Measurements from ENCODE around the gene ADAMTSL1. TPM values are rescaled to one million over a fixed set of nuclear protein-coding genes. Genes with fewer than 3 reads are reported as not detected.

ADAMTSL1 gene
- total RNA-seq, 3 donors from 2014 or later: 3.6 to 7.5 (median 4.2) TPM

DNA sequence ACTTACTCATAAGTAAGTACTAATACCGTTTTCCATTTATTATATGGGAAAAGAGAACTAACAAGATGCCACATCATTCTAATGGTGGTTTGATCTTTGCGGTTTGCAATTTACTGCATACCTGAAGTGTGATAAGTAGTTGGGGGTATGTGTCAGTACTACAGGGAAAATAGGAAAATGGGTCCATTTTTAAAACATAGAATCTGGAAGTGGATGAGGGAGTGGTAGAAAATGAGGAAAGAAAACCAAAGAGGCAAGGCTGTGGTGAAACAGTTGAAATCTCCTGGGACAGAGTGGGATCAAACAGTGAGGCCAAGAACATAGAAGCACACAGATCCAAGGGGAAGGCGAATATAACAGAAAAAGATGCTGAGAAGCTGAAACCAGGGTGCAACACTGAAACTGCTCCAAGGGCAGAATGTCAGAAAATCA is 6.7 kb downstream of the ADAMTSL1 start:
- Histone ChIP-seq H3K4me1 (no peaks in the 10 kb centered on the region), H3K36me3 (no peaks in the 10 kb centered on the region), H3K27me3 (no peaks in the 10 kb centered on the region), H3K9me3 (no peaks in the 10 kb centered on the region), H3K4me3 (no peak overlapping the region), H3K27ac (no peak overlapping the region)
- intact Hi-C loops (cut with DNase I; ENCODE audit: low total_unique reads): no loop called here
- no peak for TF ChIP-seq POLR2A (IDR thresholded peaks at IDR 0.05)
- TF ChIP-seq, protein P1, sequence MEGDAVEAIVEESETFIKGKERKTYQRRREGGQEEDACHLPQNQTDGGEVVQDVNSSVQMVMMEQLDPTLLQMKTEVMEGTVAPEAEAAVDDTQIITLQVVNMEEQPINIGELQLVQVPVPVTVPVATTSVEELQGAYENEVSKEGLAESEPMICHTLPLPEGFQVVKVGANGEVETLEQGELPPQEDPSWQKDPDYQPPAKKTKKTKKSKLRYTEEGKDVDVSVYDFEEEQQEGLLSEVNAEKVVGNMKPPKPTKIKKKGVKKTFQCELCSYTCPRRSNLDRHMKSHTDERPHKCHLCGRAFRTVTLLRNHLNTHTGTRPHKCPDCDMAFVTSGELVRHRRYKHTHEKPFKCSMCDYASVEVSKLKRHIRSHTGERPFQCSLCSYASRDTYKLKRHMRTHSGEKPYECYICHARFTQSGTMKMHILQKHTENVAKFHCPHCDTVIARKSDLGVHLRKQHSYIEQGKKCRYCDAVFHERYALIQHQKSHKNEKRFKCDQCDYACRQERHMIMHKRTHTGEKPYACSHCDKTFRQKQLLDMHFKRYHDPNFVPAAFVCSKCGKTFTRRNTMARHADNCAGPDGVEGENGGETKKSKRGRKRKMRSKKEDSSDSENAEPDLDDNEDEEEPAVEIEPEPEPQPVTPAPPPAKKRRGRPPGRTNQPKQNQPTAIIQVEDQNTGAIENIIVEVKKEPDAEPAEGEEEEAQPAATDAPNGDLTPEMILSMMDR (IDR thresholded peaks at IDR 0.05): no peak
- TF ChIP-seq POLR2AphosphoS5 (IDR thresholded peaks at IDR 0.05): no peak
- DNase-seq (ENCODE audit: low spot score in 2 of 2): no peak

DNA sequence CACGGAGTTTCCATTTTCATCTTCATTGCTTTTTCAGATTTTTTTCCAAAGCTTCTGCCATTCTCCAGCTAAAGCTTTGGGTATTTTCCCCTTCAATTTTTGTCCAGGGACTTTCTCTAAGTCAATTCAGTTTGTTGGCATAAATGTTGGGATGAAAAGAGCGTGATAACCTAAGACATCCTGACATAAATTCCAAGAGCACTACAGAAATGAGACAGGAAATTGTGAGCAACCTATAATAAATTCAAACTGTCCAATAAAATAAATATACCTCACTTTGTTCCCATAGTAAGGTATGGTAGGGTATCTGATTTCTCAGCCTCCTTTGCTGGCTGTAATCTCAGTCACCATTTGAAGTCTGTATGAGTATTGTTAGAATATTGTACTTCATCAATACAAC is 8.4 kb downstream of the ADAMTSL1 start:
- TF ChIP-seq POLR2AphosphoS5 (IDR thresholded peaks at IDR 0.05) (no peak), POLR2A (IDR thresholded peaks at IDR 0.05) (no peak)
- TF ChIP-seq, protein P1 (IDR thresholded peaks at IDR 0.05): no peak
- DNase-seq (ENCODE audit: low spot score in 2 of 2): no peak
- no peaks in the 10 kb centered on the region for H3K4me1 ChIP-seq
- no peaks in the 10 kb centered on the region for H3K36me3 ChIP-seq
- no peaks in the 10 kb centered on the region for H3K27me3 ChIP-seq
- no peak overlapping the region for H3K4me3 ChIP-seq
- intact Hi-C loops (cut with DNase I; ENCODE audit: low total_unique reads): no loop called here
- H3K9me3 ChIP-seq: no peaks in the 10 kb centered on the region
- H3K27ac ChIP-seq: no peak overlapping the region

DNA sequence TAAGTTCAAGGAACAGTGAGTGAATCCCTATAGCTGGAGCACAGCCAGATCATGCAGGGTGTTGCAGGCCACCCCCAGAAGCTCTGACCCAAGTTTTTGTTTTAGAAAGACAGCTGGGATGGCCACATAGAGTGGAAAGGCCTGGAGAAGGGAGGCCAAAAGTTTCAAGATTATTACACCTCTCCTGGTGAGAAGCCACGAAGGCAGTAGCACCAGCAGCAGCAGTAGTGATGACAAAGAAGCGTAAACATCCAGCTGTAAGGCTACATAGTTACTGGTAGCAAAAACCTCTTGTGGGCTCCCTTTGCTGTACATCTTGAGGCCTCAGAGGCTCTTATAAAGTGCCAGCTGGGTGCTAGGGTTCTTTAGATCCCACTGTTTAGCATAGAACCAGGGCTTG is 11.8 kb downstream of the ADAMTSL1 start:
- Histone ChIP-seq H3K9me3 (no peaks in the 10 kb centered on the region), H3K36me3 (no peaks in the 10 kb centered on the region), H3K27ac (no peak overlapping the region), H3K4me1 (no peaks in the 10 kb centered on the region), H3K27me3 (no peaks in the 10 kb centered on the region), H3K4me3 (no peak overlapping the region)
- intact Hi-C loops (cut with DNase I; ENCODE audit: low total_unique reads): no loop called here
- no peak for DNase-seq (ENCODE audit: low spot score in 2 of 2)
- TF ChIP-seq POLR2AphosphoS5 (IDR thresholded peaks at IDR 0.05) (no peak), POLR2A (IDR thresholded peaks at IDR 0.05) (no peak)
- TF ChIP-seq, protein P1 (IDR thresholded peaks at IDR 0.05): no peak

DNA sequence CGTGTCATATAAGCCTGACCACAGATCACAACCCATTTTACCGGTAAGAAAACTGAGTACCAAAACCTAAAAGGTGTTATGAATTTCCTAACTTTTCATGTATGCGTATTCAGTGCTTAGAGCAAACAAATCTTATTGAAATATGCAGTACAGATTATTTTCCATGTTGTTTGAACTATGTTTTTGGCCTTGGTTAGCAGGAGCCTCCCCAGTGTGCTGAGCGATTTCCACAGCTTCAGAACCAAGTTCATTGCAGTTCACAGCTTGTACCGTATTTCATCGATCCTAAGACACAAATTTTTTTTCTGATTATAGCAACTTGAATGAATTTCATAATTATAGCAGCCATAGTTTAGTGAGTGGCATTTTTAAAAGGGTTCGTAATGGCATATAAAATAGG is 13.7 kb downstream of the ADAMTSL1 start:
- H3K4me3 ChIP-seq: no peak overlapping the region
- H3K9me3 ChIP-seq: no peaks in the 10 kb centered on the region
- intact Hi-C loops (cut with DNase I; ENCODE audit: low total_unique reads): no loop called here
- H3K36me3 ChIP-seq: no peaks in the 10 kb centered on the region
- TF ChIP-seq, protein P1 (IDR thresholded peaks at IDR 0.05): no peak
- TF ChIP-seq POLR2A (IDR thresholded peaks at IDR 0.05) (no peak), POLR2AphosphoS5 (IDR thresholded peaks at IDR 0.05) (no peak)
- no peaks in the 10 kb centered on the region for H3K4me1 ChIP-seq
- DNase-seq (ENCODE audit: low spot score in 2 of 2): no peak
- H3K27me3 ChIP-seq: no peaks in the 10 kb centered on the region
- no peak overlapping the region for H3K27ac ChIP-seq

DNA sequence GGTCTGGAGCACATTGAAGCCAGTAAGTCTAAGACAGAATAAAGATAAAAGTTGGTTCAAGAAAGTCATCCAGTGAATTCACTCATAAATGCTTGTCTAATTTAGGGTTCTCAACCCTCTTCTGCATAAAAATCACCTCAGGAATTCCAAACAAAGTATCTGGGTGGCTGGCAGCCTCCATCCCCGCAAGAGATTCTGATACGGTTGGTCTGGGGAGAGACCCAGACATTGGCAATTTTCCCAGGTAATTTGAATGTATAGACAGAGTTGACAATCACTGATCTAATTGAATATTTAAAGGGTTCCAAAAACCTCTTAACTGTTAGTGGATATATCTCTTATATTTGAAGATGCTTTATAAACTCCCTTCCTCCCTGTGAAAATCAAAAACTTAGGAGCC is 14.9 kb downstream of the ADAMTSL1 start:
- Histone ChIP-seq H3K4me1 (no peaks in the 10 kb centered on the region), H3K4me3 (no peak overlapping the region), H3K36me3 (no peaks in the 10 kb centered on the region), H3K27me3 (no peaks in the 10 kb centered on the region), H3K27ac (no peak overlapping the region), H3K9me3 (no peaks in the 10 kb centered on the region)
- no peak for DNase-seq (ENCODE audit: low spot score in 2 of 2)
- TF ChIP-seq POLR2AphosphoS5 (IDR thresholded peaks at IDR 0.05): no peak
- TF ChIP-seq, protein P1 (IDR thresholded peaks at IDR 0.05): no peak
- intact Hi-C loops (cut with DNase I; ENCODE audit: low total_unique reads): no loop called here
